SU-DHL-6 (cell line): ENCODE measurements around the gene OCSTAMP.

Source experiments
- H2AFZ ChIP-seq: fragments of 200-600 bp; sonication (generic); 2 replicates; pipeline ENCODE4 v1.6.1; 2014; ENCODE audit warnings: low read depth, mild to moderate bottlenecking, moderate library complexity, mixed read lengths, antibody characterized with exemption, low read length; ENCODE audit not compliant: severe bottlenecking
- H3F3A ChIP-seq: fragments of 200-600 bp; shearing (Covaris generic); 2 replicates; pipeline ENCODE4 v1.6.0; 2016; ENCODE audit warnings: antibody characterized with exemption, mild to moderate bottlenecking; ENCODE audit not compliant: insufficient read depth
- H3K27ac ChIP-seq: fragments of 200-600 bp; sonication (generic); 2 replicates; pipeline ENCODE4 v1.5.1; 2016; ENCODE audit warnings: low read depth, mild to moderate bottlenecking, low read length, moderate library complexity, mixed read lengths
- H3K27me3 ChIP-seq: fragments of 200-600 bp; sonication (generic), shearing (Covaris generic); 2 replicates; pipeline ENCODE4 v1.6.0; 2014; ENCODE audit warnings: mild to moderate bottlenecking, low read length
- H3K36me3 ChIP-seq: fragments of 200-600 bp; sonication (generic); 2 replicates; pipeline ENCODE4 v1.6.1; 2014; ENCODE audit warnings: mild to moderate bottlenecking, low read length, mixed read lengths
- H3K4me2 ChIP-seq: fragments of 300-600, 200-600 bp; shearing (Covaris generic), sonication (generic); 2 replicates; pipeline ENCODE4 v1.6.0; 2014; ENCODE audit warnings: low read length, low read depth, mild to moderate bottlenecking; ENCODE audit not compliant: poor library complexity, severe bottlenecking
- H3K4me3 ChIP-seq: fragments of 200-600 bp; sonication (generic); 2 replicates; pipeline ENCODE4 v1.5.1; 2014; ENCODE audit warnings: antibody characterized with exemption, low read length, mild to moderate bottlenecking, mixed read lengths; ENCODE audit not compliant: insufficient read depth, poor library complexity, severe bottlenecking
- H3K79me2 ChIP-seq: fragments of 200-600 bp; sonication (generic); 2 replicates; pipeline ENCODE4 v1.6.1; 2014; ENCODE audit warnings: mild to moderate bottlenecking, low read length, moderate library complexity; ENCODE audit not compliant: insufficient read depth
- H3K9ac ChIP-seq: fragments of 200-600 bp; sonication (generic); 2 replicates; pipeline ENCODE4 v1.7.0; 2014; ENCODE audit warnings: mild to moderate bottlenecking, low read length
- H3K9me2 ChIP-seq: fragments of 200-600 bp; sonication (generic); replicated peaks from 2 replicates; pipeline ENCODE4 v1.6.1; 2014; ENCODE audit warnings: low read length; ENCODE audit not compliant: insufficient read depth
- H3K9me3 ChIP-seq: fragments of 200-600 bp; sonication (generic); 2 replicates; pipeline ENCODE4 v1.6.1; 2014; ENCODE audit warnings: low read length, mixed read lengths; ENCODE audit not compliant: insufficient read depth
- H4K20me1 ChIP-seq: fragments of 200-600 bp; sonication (generic); 2 replicates; pipeline ENCODE4 v1.6.1; 2014; ENCODE audit warnings: low read depth, mild to moderate bottlenecking, antibody characterized with exemption, low read length, moderate library complexity, mixed read lengths
- CTCF ChIP-seq: fragments of 200-600 bp; sonication (generic); IDR thresholded peaks from one replicate; pipeline ENCODE4 v1.5.1; 2017; ENCODE audit warnings: antibody characterized with exemption, mild to moderate bottlenecking, low read length, moderate library complexity; ENCODE audit not compliant: insufficient read depth, poor library complexity, severe bottlenecking
- EZH2phosphoT487 ChIP-seq: fragments of 200-600 bp; sonication (generic), shearing (Covaris generic); conservative IDR thresholded peaks from 2 replicates; pipeline ENCODE4 v1.6.1; 2018; ENCODE audit warnings: mild to moderate bottlenecking, antibody characterized with exemption, low read length, moderate library complexity, mixed read lengths

Gene OCSTAMP

GRCh38 chr20:46594725-46595124, 44.3 kb upstream of the OCSTAMP start:
- Histone ChIP-seq H4K20me1 (no peaks in the 10 kb centered on the region), H3K9ac (no peak overlapping the region), H3K27ac (no peak overlapping the region), H3F3A (no peaks in the 10 kb centered on the region), H3K9me3 (no peaks in the 10 kb centered on the region), H3K9me2 (no peaks in the 10 kb centered on the region), H2AFZ (no peak overlapping the region), H3K4me3 (no peak overlapping the region), H3K4me2 (no peak overlapping the region), H3K79me2 (no peaks in the 10 kb centered on the region), H3K36me3 (no peaks in the 10 kb centered on the region), H3K27me3 (no peaks in the 10 kb centered on the region)
- TF ChIP-seq CTCF (no peak), EZH2phosphoT487 (no peak)

- H3K9me3 ChIP-seq = no peaks in the 10 kb centered on the region
- H3K36me3 ChIP-seq = no peaks in the 10 kb centered on the region
- no peak overlapping the region for H3K4me2 ChIP-seq
- H3K27ac ChIP-seq = no peak overlapping the region
- no peaks in the 10 kb centered on the region for H3K9me2 ChIP-seq
- no peak for TF ChIP-seq EZH2phosphoT487
- no peak for TF ChIP-seq CTCF
- no peaks in the 10 kb centered on the region for H3F3A ChIP-seq
- H3K79me2 ChIP-seq = no peaks in the 10 kb centered on the region
- no peak overlapping the region for H3K9ac ChIP-seq
- no peak overlapping the region for H2AFZ ChIP-seq
- H3K4me3 ChIP-seq = no peak overlapping the region
- no peaks in the 10 kb centered on the region for H3K27me3 ChIP-seq
- no peaks in the 10 kb centered on the region for H4K20me1 ChIP-seq
Observed at GRCh38 chr20:46592580-46593362, 42.3 kb upstream of the OCSTAMP start.

- no peak for TF ChIP-seq CTCF
- no peak for TF ChIP-seq EZH2phosphoT487
- H3F3A ChIP-seq = no peaks in the 10 kb centered on the region
- no peak overlapping the region for H3K4me3 ChIP-seq
- H3K4me2 ChIP-seq = no peak overlapping the region
- H3K36me3 ChIP-seq = no peaks in the 10 kb centered on the region
- no peak overlapping the region for H3K9ac ChIP-seq
- no peaks in the 10 kb centered on the region for H3K27me3 ChIP-seq
- no peaks in the 10 kb centered on the region for H3K9me3 ChIP-seq
- no peaks in the 10 kb centered on the region for H4K20me1 ChIP-seq
- no peaks in the 10 kb centered on the region for H3K9me2 ChIP-seq
- no peak overlapping the region for H2AFZ ChIP-seq
- no peak overlapping the region for H3K27ac ChIP-seq
- H3K79me2 ChIP-seq = no peaks in the 10 kb centered on the region
Observed at GRCh38 chr20:46590443-46590842, 40.0 kb upstream of the OCSTAMP start.
